Left forelimb (tissue), 1 donor: ENCODE measurements around the gene SNRPA.
A peak's percentile ranks its signal among the peaks of the same experiment; 100 is the strongest.

Experiments
- DNase-seq: peaks from one replicate; pipeline ENCODE4 v3.0.0-alpha.2; 2018; ENCODE audit warnings: low spot score

SNRPA gene

DNA sequence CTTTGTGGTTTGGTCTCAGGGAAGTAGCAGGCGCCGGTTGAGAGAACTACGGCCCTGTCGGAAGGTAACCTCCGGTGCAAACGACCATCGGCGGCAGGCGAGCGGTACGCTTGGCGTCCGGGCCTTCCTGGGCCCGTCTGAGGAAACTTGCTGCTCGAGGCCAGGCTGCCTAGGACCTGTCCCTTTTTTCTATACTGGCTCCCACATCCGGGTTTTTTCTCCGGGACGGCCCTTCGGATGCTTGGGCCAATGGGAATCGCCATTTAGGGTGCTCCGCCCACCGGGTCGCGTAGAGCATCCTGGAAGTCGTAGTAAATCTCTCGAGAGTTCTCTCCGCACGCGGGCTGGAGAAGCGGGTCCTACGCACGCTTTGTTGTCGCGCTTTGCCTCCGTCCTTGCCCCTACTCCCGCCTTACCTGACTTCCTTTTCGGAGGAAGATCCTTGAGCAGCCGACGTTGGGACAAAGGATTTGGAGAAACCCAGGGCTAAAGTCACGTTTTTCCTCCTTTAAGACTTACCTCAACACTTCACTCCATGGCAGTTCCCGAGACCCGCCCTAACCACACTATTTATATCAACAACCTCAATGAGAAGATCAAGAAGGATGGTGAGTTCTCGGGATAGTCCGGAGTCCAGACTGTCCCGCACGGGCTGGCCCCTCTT lies at the start of gene SNRPA:
Gene SNRPA (plus strand): TSS at position 330 of the 664 bp plus-strand sequence. CDS start 206 bp downstream, at position 536.
- DNase-seq = no peak

DNA sequence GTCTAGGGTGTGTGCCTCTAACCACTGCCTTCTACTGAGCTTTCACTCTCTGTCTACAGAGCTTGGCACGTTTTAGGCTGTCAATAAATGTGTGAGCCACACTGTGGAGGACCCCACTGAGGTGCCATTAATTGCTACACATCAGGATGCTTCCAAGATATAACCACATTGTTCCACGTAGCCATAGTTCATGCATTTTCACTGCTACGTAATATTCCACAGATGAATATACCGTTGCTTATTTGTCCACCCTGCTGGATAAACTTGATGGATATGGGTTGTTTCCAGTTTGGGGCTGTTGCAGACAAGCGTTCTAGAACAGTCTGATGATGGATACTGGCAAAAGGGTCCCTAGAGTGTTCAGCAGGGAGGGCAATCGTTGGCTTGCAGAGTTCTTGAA lies 49.2 kb upstream of the SNRPA start:
- DNase-seq = no peak

DNA sequence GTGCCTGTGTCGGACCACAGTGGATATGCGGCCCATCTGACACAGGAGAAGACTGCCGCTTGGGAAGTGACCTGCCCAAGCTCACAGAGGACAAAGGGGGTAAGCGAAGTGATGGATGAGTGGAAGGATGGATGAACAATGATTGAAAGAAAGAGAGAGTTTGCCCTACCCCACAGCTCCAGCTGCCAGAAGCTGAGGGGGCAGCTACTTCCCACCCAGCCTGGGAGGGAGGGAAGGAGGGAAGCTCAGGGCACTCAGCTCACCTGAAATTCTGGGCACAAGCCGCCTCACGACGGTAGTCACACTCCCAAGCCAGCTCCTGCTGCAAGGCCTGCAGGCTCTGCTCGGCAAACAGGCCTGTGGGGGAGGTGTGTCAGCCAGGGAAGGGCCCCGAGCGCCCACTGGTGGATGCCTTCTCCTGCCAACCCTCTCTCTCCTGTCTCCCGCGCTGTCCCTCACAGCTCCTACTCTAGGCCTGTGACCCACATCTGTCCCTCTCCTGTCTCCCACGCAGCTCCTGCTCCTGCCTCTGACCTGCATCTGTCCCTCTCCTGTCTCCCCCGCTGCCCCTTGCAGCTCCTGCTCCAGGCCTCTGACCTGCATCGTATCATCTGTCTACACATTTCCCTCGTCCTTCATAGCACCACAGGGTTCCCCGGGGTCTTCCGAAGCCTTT lies 48.5 kb upstream of the SNRPA start:
- no peak for DNase-seq

DNA sequence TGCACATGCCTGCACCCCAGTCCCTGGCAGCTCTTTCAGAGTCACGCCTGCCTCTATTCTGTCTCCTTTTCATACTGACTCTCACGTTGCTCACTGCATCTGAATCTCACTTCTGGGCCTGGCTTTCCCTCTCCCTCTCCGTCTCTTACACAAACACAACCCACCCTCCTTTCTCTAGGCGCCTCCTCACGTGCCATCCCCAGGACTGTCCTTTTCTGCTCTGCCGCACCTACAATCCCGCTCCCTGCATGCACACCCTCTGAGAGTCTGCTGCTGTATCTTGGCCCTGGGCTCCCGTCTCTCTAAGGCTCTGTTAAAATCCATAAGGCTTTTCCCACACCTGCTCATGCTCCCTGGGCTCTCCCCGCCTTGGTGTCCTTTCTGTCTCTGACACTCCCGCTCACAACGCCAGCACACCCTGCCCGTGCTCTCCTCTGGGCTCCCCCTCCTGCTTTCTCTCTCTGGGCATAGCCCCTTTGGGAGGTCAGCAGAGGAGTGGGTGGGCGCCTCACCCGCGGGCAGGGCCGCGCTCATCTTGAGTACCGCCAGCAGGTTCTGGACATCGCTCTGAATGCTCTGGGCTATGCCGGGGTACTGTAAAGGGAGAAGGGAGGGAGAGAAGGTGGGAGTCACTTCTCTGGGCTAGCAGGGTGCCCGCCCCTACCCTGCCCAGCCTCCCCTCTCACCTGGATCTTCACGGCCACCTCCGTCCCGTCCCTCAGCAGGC lies 47.8 kb upstream of the SNRPA start:
- no peak for DNase-seq

DNA sequence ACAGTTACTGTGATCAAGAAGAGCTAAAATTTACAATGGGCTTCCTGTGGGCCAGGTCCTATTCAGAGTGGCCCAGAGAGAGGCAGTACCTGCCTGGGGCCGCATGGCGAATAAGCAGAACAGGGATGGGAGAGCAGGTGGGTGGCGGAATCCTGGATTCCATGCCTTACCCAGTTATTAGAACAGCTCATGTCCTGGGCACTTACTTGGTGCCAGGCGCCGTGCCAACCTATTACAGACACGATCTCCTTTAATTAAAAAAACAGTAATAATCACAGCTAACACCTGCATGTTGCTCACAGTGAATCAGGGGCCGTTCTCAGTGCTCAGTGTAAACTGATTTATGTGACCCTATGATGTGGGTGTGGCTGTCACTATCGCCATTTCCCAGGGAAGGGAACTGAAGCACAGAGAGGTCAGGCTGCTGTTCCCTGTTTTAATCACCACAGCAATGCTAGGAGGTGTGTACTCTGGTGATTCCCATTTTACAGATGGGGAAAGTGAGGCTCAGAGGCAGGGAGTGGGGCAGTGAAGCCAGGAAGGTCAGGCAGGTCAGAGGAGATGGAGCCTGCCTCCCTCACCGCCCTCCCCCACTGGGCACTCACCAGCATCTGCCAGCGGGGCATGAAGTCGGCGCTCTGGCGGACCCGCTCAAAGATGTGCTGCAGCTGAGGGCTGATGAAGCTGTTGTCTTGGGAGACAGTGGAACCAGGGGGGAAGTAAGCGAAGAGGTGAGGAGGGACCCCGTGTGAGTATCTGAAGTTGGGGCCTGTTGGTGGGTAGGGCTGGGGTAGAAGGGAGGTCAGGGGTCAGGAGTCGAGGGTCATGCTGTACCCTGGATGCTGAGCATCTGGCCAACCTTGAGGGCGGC lies 46.3 kb upstream of the SNRPA start:
- no peak for DNase-seq

DNA sequence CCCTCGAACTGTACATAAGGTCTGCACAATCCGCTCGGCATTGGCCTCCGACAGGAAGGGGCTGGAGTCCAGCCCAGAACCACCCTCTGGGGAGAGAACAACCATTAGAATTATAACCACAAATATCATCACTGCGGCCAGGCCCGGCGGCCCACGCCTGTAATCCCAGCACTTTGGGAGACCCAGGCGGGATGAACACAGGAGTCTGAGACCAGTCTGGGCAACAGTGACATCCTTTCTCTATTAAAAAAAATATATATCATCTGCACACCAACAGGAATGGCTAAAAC lies 45.7 kb upstream of the SNRPA start:
- DNase-seq = no peak

DNA sequence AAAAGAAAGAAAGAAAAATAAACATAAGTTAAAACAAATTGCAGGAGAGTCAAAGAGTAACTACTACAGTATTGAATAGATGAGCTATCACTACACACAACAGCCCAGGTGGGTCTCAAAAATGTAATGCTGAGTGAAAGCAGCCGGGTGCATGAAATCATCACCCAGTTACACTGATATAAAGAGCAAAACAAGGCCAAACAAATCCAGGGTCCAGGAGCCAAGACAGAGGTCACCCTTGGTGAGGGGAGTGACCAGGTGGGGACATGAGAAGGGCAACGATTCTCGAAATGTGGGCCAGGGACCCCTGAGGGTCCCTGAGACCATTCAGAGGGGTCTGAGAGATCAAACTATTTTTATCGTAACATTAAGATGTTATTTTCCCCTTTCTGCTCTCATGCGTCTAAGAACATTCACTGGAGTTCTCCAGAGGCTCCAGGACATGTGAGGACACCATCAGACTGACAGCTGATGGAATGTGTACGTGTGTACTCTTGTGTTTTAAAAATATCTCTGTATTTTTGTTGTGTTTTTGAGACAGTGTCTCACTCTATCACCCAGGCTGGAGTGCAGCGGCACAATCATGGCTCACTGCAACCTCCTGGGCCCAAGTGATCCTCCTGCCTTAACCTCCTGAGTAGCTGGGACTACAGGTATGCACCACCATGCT lies 44.9 kb upstream of the SNRPA start:
- no peak for DNase-seq

DNA sequence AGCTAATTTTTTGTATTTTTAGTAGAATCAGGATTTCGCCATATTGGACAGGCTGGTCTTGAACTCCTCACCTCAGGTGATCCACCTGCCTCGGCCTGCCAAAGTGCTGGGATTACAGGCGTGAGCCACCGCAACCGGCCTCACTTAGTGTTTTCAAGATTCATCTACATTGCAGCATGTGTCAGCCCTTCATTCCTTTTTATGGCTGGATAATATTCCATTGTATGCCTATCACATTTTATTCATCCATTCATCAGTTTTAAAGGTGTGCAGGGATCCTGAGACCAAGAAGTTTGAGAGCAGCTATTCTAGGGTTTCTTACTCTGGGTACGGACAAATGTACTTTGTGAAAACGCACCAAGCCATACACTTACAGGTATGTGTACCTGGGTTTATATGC lies 43.4 kb upstream of the SNRPA start:
- no peak for DNase-seq

DNA sequence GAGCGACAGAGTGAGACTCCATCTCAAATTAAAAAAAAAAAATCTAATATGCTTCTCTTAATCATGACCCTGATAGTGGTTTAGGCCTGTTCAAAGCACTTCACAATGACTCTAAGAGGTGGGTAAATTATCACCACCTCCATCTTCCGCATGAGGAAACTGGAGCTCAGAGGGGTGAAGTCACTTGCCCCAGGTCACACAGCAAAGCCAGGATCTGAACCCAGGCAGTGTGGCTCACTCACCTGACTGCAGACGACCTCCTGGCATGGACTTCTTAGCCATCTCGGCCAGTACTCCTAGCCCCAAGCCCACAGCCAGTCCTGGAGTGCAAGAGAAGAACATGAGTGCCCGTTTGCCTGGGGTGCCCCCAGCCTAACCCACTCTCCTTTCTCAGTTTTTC lies 41.2 kb upstream of the SNRPA start:
- no peak for DNase-seq

DNA sequence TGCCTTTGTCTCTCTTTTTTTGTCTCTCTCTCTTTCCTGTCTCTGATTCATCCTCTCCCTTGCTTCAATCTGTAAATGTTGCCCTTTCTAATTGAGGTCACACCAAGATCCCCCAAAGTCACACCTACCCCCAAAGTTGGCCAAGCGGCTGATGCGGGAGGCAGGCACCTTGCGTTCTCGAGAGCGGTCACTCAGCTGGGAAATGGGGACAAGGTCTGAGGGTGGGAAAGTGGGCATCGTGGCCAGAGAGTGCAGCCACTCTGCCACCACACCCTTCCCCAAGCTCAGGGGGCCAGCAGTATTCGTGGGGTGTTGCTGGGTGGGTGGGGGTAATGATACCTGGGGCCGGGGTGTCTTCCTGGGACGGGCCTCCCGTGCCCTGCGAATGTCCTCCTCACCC lies 37.1 kb upstream of the SNRPA start:
- no peak for DNase-seq

DNA sequence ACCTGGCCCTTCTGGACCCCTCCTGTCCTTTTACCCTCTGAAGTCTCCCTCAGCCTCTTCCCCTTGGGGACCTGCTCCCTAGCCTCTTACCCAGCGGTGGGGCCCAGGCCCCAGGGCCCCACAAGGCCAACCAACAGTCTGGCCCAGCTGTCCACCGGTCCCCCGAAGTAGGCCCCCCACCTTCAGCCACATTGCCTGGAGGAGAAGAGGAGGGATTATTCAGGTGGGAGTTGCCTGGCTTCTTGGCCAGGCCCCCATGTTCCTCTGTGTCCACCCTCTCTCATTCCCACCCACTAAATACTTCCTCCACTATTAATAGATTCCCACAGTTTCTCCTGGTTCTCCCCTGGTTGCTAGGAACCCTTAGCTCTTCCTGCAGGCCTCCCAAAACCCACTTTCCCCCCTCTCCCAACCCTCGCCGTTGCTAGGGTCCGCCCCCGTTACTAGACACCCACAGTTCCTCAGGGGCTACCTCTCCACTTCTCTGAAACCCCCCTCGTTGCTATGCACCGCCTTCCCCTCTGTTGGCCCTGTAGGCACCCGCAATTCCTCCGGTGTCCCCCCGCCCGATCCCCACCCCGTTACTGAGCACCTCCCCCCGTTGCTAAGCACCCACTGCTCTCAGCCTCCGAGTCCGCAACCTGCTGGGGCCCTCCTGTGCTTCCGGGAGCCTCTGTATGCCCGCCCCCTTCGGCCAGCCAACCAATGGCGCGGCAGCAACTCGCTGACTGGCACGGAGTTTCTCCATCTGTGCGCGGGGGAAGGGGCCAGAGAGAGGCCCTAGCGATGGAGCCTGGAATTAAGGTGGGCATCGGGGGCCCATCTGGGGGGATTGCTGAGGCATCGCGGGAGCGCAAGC lies 36.3 kb upstream of the SNRPA start:
- DNase-seq = peak; percentile 96

DNA sequence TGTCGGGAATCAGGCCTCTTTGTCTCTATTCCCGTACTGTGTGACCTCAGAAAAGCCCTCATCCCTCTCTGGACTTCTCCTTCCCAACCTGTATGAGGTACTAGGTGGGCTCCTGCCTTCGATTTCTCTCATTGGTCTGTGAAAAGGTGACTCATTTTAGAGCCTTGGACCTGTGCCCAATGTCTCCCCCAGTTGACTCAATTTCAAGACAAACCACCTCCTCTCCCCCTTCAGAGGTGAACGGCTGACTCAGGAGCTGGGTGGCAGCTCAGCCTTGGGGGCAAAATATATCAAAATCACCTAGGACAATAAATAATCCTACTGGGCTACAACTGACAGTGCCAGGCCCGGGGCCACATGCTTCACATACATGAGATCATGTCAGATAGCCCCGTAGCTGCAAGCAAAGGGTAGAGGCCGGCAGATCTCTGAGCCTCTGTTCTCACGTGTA lies 34.9 kb upstream of the SNRPA start:
- no peak for DNase-seq

DNA sequence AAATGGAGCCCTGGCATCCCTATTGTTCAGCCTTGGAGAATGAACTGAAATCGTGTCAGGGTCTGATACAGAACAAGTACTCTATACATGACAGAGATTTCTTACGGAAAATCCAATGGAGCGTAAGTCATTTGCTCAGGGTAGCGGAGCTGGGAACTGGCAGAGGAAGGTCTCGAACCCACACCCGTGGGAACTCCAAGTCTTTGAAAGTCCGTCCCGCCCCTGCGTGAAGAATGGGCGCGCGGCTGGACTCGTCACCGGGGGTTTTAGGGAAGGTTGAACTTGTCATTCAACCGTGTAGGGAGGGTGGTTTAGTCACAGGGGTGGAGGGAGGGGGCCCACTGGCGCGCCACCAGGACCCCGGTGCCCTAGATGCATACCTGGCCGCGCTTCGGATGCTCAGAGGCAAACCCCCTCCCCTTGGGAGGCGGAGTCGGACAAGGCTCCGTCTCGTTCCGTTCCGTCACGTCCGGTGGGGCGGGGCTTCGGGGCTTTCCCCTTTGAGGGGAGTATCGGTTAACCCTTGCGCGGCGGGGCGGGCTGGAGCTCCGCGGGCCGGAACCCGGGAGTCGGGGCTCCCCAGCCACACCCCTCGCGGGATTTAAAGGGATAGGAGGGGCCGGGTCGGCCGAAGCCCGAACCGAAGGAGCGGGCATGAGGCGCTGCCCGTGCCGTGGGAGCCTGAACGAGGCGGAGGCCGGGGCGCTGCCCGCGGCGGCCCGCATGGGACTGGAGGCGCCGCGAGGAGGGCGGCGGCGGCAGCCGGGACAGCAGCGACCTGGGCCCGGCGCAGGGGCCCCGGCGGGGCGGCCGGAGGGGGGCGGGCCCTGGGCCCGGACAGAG lies 34.3 kb upstream of the SNRPA start, which contains the start of the genes COQ8B and ITPKC:
Gene COQ8B (minus strand): TSS at position 405 of the 843 bp plus-strand sequence. CDS start 2,254 bp downstream, outside the sequence.
Gene ITPKC (plus strand): TSS at position 631 of the 843 bp plus-strand sequence. CDS start 24 bp downstream, at position 655.
- DNase-seq = peak; percentile 100

DNA sequence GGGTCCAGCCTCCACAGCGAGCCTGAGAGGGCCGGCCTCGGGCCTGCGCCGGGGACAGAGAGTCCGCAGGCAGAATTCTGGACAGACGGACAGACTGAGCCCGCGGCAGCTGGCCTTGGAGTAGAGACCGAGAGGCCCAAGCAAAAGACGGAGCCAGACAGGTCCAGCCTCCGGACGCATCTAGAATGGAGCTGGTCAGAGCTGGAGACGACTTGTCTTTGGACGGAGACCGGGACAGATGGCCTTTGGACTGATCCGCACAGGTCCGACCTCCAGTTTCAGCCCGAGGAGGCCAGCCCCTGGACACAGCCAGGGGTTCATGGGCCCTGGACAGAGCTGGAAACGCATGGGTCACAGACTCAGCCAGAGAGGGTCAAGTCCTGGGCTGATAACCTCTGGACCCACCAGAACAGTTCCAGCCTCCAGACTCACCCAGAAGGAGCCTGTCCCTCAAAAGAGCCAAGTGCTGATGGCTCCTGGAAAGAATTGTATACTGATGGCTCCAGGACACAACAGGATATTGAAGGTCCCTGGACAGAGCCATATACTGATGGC lies 33.6 kb upstream of the SNRPA start:
- DNase-seq = peak; percentile 73

DNA sequence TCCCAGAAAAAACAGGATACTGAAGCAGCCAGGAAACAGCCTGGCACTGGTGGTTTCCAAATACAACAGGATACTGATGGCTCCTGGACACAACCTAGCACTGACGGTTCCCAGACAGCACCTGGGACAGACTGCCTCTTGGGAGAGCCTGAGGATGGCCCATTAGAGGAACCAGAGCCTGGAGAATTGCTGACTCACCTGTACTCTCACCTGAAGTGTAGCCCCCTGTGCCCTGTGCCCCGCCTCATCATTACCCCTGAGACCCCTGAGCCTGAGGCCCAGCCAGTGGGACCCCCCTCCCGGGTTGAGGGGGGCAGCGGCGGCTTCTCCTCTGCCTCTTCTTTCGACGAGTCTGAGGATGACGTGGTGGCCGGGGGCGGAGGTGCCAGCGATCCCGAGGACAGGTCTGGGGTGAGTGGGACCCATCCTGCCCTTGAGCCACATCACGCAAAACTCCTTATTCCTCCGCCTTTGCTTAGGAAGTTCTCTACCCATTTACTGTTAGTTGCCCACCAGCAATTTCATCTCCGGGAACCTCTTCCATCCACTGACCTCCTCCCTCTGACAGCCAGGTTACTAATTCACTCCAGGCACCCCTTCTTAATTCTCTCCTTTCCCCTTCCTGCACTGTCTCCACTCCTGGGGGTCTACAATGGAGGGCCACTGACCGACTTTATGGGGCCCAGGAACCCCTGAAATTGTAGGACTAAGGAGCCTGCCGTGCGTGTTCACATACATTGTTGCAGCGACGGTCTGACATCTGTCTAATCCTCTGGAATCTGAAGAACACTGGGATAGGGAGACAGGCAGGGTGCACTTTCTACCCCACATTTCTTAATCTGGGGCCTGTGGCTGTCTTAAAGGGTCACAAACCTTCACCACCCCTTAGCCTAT lies 32.9 kb upstream of the SNRPA start:
- no peak for DNase-seq

DNA sequence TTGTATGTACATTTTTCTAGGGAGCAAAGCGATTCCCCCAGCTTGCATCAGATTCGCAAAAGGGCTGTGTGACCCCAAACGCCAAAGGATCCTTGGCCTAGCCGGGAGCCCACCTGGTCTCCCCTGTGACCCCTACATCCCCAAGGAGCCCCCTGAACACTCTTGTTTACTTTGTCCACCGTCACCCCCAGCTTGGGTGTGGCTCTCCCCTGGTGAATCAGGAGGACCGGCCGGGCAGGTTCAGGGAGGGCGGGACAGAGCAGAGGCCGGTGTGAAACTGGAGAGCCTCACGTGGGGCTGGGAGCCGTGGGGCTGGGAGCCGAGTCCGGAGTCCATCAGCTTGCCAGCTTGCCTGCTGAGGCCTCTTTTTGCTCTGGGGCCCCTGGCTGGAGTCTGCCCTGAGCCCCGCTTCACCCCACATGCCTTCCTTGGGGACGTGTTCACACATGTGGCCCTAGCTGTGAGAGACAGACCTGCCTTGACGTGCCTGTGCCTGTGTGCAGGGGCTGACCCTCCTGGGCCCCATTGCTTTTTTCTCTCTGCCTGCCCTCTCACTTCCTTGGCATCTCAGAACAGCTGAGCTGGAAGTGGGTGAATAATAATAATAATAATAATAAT lies 32.1 kb upstream of the SNRPA start:
- no peak for DNase-seq

DNA sequence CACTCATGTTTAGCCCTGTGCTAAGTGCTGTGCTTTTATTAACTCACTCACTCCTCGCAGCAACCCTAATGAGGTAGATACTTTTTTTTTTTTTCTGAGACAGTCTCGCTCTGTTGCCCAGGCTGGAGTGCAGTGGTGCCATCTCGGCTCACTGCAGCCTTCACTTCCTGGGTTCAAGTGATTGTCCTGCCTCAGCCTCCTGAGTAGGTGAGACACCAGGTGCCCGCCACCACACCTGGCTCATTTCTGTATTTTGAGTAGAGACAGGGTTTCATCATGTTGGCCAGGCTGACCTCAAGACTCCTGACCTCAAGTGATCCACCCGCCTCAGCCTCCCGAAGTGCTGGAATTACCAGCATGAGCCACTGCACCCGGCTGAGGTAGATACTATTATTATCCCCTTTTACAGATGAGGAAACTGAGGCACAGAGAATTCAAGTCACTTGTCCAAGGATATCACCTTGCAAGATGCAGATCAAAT lies 31.5 kb upstream of the SNRPA start:
- DNase-seq = no peak

DNA sequence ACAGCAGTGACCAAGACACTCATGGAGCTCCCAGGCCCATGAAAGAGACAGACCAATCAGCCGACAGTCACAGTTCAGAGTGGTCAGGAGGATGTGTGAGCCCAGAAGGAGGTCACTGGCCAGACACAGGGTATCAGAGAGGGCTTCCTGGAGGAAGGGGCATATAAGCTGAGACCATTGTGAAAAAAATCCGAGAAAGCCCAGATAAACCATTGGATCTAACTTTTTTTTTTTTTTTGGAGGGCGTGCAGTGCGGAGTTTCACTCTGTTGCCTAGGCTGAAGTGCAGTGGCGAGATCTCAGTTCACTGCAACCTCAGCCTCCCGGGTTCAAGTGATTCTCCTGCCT lies 29.9 kb upstream of the SNRPA start:
- DNase-seq = no peak
